Testis (tissue), 2 donors: ENCODE results near the gene SYT8.

Source experiments
- CTCF ChIP-seq, 3 experiments: fragments of 450-650 bp in 2 of 3; fragments of 200-600 bp in 1 of 3; sonication (generic) in 1 of 3; IDR thresholded peaks; one replicate each; pipeline ENCODE4 v1.5.1; 2016 to 2019; ENCODE audit warnings: antibody characterized with exemption in 3 of 3, mild to moderate bottlenecking in 2 of 3, moderate library complexity in 1 of 3
- POLR2A ChIP-seq: fragments of 450-650 bp; IDR thresholded peaks from one replicate; pipeline ENCODE4 v1.6.1; 2017; ENCODE audit warnings: antibody characterized with exemption, mild to moderate bottlenecking, moderate library complexity

GRCh38 chr11:1830004-1830321, 4.8 kb upstream of the SYT8 start:
- TF ChIP-seq CTCF (IDR thresholded peaks at IDR 0.05) = no peak
- no peak for TF ChIP-seq POLR2A
